GM12878 (cell line): ENCODE results near the gene ADAMTSL3. TPM values are rescaled to one million over a fixed set of nuclear protein-coding genes. Genes with fewer than 3 reads are reported as not detected.

ENCODE experiments used
- ATAC-seq: fragments of 200-7000 bp; cut with Tn5 transposase; 3 replicates; pipeline ENCODE4 v1.9.1; 2020; ENCODE audit warnings: mild to moderate bottlenecking, moderate library complexity
- BruUV-seq: library from RNA; stranded (reverse); fragments of 400-500 nt; replicated peaks from 2 replicates; lab custom pipeline; 2021; lab: Mats Ljungman, UMichigan
- CTCF ChIA-PET: fragments of 300-600 bp; sonication (Branson Sonifier 250); formaldehyde crosslinking; extraction: SDS; loops from one replicate; lab custom pipeline; 2021; ENCODE audit warnings: inconsistent platforms; lab: Yijun Ruan, JAX
- POLR2A ChIA-PET: fragments of 350-600 bp; formaldehyde crosslinking; extraction: SDS; loops from one replicate; lab custom pipeline; 2021; ENCODE audit warnings: inconsistent platforms; lab: Charles Lee
- RAD21 ChIA-PET: fragments of 300-600 bp; sonication (Branson Sonifier 250); formaldehyde crosslinking; loops from one replicate; lab custom pipeline; 2023; ENCODE audit warnings: antibody characterized with exemption; ENCODE audit not compliant: unreplicated experiment; lab: Charles Lee
- SMC1A ChIA-PET: fragments of 300-600 bp; sonication (Branson Sonifier 250); formaldehyde crosslinking; loops from one replicate; lab custom pipeline; 2023; ENCODE audit not compliant: unreplicated experiment, uncharacterized antibody; lab: Charles Lee
- DNase-seq: peaks from one replicate; pipeline ENCODE4 v3.0.0-alpha.2; 2011; ENCODE audit warnings: low read depth, low spot score
- FAIRE-seq: peaks from 3 replicates; lab custom pipeline; 2011; peaks lifted over from hg19 to GRCh38; lab: Jason Lieb, UNC
- H2AFZ ChIP-seq: 2 replicates; pipeline ENCODE4 v1.6.0; 2011; ENCODE audit warnings: low read depth, low read length, control low read depth; ENCODE audit not compliant: control insufficient read depth
- H3K27ac ChIP-seq: 2 replicates; pipeline ENCODE4 v1.5.1; 2011; ENCODE audit warnings: control low read depth; ENCODE audit not compliant: control insufficient read depth, insufficient read depth
- H3K27me3 ChIP-seq, 2 experiments: replicated peaks in 1 of 2; 2 replicates each; pipeline versions ENCODE4 v1.6.0 to v1.6.1; 2011; ENCODE audit warnings: low read length in 1 of 2; ENCODE audit not compliant: control insufficient read depth in 2 of 2, insufficient read depth in 2 of 2
- H3K36me3 ChIP-seq, 2 experiments: 2 replicates each; pipeline ENCODE4 v1.5.1; 2011; ENCODE audit warnings: low read length in 1 of 2; ENCODE audit not compliant: control insufficient read depth in 2 of 2, insufficient read depth in 2 of 2
- H3K4me1 ChIP-seq: 2 replicates; pipeline ENCODE4 v1.6.1; 2011; ENCODE audit warnings: mild to moderate bottlenecking, low read length, moderate library complexity, mixed read lengths; ENCODE audit not compliant: control insufficient read depth, insufficient read depth
- H3K4me2 ChIP-seq: 2 replicates; pipeline ENCODE4 v1.6.0; 2011; ENCODE audit warnings: control low read depth; ENCODE audit not compliant: control insufficient read depth, insufficient read depth
- H3K4me3 ChIP-seq: fragments of 200-600 bp; sonication (generic); 2 replicates; pipeline ENCODE4 v1.5.1; 2016
- H3K79me2 ChIP-seq: 2 replicates; pipeline ENCODE4 v1.6.0; 2011; ENCODE audit warnings: low read length; ENCODE audit not compliant: control insufficient read depth, insufficient read depth
- H3K9ac ChIP-seq: 2 replicates; pipeline ENCODE4 v1.8.0; 2011; ENCODE audit warnings: low read length, control low read depth, mixed read lengths; ENCODE audit not compliant: control insufficient read depth, insufficient read depth
- H3K9me3 ChIP-seq: replicated peaks from 3 replicates; pipeline ENCODE4 v1.5.1; 2011; ENCODE audit warnings: mild to moderate bottlenecking, low read length; ENCODE audit not compliant: control insufficient read depth, insufficient read depth
- H4K20me1 ChIP-seq: 2 replicates; pipeline ENCODE4 v1.6.0; 2011; ENCODE audit not compliant: control insufficient read depth, insufficient read depth
- CHD4 ChIP-seq: fragments of 200-600 bp; sonication (generic); IDR thresholded peaks from 2 replicates; pipeline ENCODE4 v1.6.1; 2016; ENCODE audit warnings: mild to moderate bottlenecking
- CTCF ChIP-seq, 3 experiments: IDR thresholded peaks in 2 of 3; conservative IDR thresholded peaks in 1 of 3; 2 replicates each; pipeline ENCODE4 v1.5.1; 2011; ENCODE audit warnings: low read depth in 3 of 3, low read length in 3 of 3, mild to moderate bottlenecking in 3 of 3, control low read depth in 2 of 3, moderate library complexity in 2 of 3, inconsistent platforms in 1 of 3, mixed read lengths in 1 of 3; ENCODE audit not compliant: control insufficient read depth in 2 of 3, insufficient read depth in 1 of 3; ENCODE audit errors: extremely low read depth in 1 of 3
- EP300 ChIP-seq, 2 experiments: fragments of 150-350 bp in 1 of 2; IDR thresholded peaks; 2 replicates each; pipeline ENCODE4 v1.6.1; 2011 to 2012; ENCODE audit warnings: low read depth in 2 of 2, low read length in 2 of 2, borderline replicate concordance in 1 of 2, improper control_type of control experiment in 1 of 2, inconsistent platforms in 1 of 2; ENCODE audit not compliant: control insufficient read depth in 1 of 2
- NFYB ChIP-seq: IDR thresholded peaks from 2 replicates; pipeline ENCODE4 v1.6.1; 2011; ENCODE audit warnings: low read depth, mild to moderate bottlenecking, low read length, improper control_type of control experiment, moderate library complexity; ENCODE audit not compliant: insufficient read depth
- SKIL ChIP-seq: fragments of 450-650 bp; IDR thresholded peaks from 2 replicates; pipeline ENCODE4 v1.6.1; 2017; ENCODE audit warnings: mild to moderate bottlenecking, low read depth, inconsistent platforms; ENCODE audit not compliant: poor library complexity, severe bottlenecking
- SMC3 ChIP-seq: IDR thresholded peaks from 2 replicates; pipeline ENCODE4 v1.6.1; 2011; ENCODE audit warnings: low read length, improper control_type of control experiment, borderline replicate concordance
- YY1 ChIP-seq: IDR thresholded peaks from 2 replicates; pipeline ENCODE4 v1.6.1; 2011; ENCODE audit warnings: low read depth, mild to moderate bottlenecking, low read length
- WGBS: methylation state at CpG from one replicate; pipeline ENCODE4 v1.1.6; 2016; ENCODE audit warnings: low lambda C conversion rate; ENCODE audit not compliant: insufficient replicate concordance, insufficient coverage; ENCODE audit errors: missing lambda C conversion rate; 5-methylcytosine and 5-hydroxymethylcytosine counted together
- in situ Hi-C: fragments of 300-500 bp; cut with MboI; formaldehyde crosslinking; loops from 9 replicates; pipeline ENCODE4 v1.14.3; 2018; ENCODE audit warnings: mixed read lengths
- intact Hi-C: fragments of 100-400 bp; cut with micrococcal nuclease; formaldehyde crosslinking; loops from one replicate; pipeline ENCODE4 v1.14.2; 2022; ENCODE audit not compliant: unreplicated experiment
- polyA plus RNA-seq, 11 experiments: library from polyadenylated mRNA; depleted of rRNA in 4 of 11; unstranded in 6 of 11; stranded (reverse) in 5 of 11; fragments of >200 nt; fragmentation: Nextera tagmentation in 4 of 11; fragmentation: Illumina TruSeq in 1 of 11; extraction: Ambion mirVana in 4 of 11; extraction: Trizol in 1 of 11; gene quantifications; 1 replicate in 1 of 11; 2 replicates in 10 of 11; pipeline versions ENCODE4 v1.2.1 to v1.2.3, GENCODE V29; 2011 to 2016; ENCODE audit warnings: inconsistent platforms in 2 of 11, missing spikeins in 2 of 11, low read depth in 1 of 11
- total RNA-seq, 4 experiments: library from RNA; depleted of rRNA in 3 of 4; stranded (reverse); fragments of >200 nt in 3 of 4; fragmentation: Illumina TruSeq in 1 of 4; extraction: Trizol in 1 of 4; gene quantifications; 2 replicates each; pipeline versions ENCODE4 v1.2.1 to v1.2.3, GENCODE V29; 2013 to 2021

ADAMTSL3 gene
- total and polyA plus RNA-seq, 10 of the 15 experiments (the other 5 are each of a cell fraction or from before 2014, with no cell fraction given), result 0.01 to 0.28 (median 0.13) TPM

GRCh38 chr15:83671603-83672002 is 17.7 kb downstream of the ADAMTSL3 start:
- H3K9me3 ChIP-seq, result no peaks in the 10 kb centered on the region; the same call in 2 of the 3 replicates
- no peak overlapping the region for H3K9ac ChIP-seq
- FAIRE-seq (no peak), ATAC-seq (no peak), DNase-seq (no peak)
- SMC1A ChIA-PET, result interaction anchor here (0.9 to 1.0 kb wide), 2 partner anchors 15 to 16 kb away, joined by 3 to 4 read pairs; no protein-coding TSS in a partner anchor
- TF ChIP-seq SMC3 (no peak), YY1 (no peak), CHD4 (no peak), EP300 (IDR thresholded peaks at IDR 0.05; ENCODE audit: borderline replicate concordance in 1 of 2, control insufficient read depth in 1 of 2, low read depth in 2 of 2, low read length in 2 of 2) (no peak), CTCF (IDR thresholded peaks at IDR 0.05 in 2 of 3, conservative IDR thresholded peaks at IDR 0.05 in 1 of 3; ENCODE audit: control insufficient read depth in 2 of 3, extremely low read depth in 1 of 3, insufficient read depth in 1 of 3, low read depth in 3 of 3, low read length in 3 of 3) (no peak), SKIL (no peak), NFYB (no peak)
- H3K4me1 ChIP-seq, result no peaks in the 10 kb centered on the region
- H2AFZ ChIP-seq, result no peak overlapping the region
- CTCF ChIA-PET, result no interaction called here
- BruUV-seq, result no TSS peak
- POLR2A ChIA-PET, result no interaction called here
- no peaks in the 10 kb centered on the region; a peak in 1 of 4 replicates for H3K27me3 ChIP-seq
- intact Hi-C loops (no loop called here), in situ Hi-C loops (no loop called here)
- no peak overlapping the region for H3K27ac ChIP-seq
- WGBS, result 52% methylated on average over 2 of the region's 2 CpGs
- no peaks in the 10 kb centered on the region for H3K79me2 ChIP-seq
- no peaks in the 10 kb centered on the region for H4K20me1 ChIP-seq
- H3K4me3 ChIP-seq, result no peak overlapping the region
- RAD21 ChIA-PET, result no interaction called here
- H3K36me3 ChIP-seq, result no peaks in the 10 kb centered on the region
- no peak overlapping the region for H3K4me2 ChIP-seq
